HG02973 (cell line): ENCODE results near the gene DTNBP1.
"Not testable (repeated sequence)": the region's sequence is repeated elsewhere in the genome, so short reads cannot be mapped to it uniquely, and the experiment has no call there.

Source experiments
- ATAC-seq: cut with Tn5 transposase; IDR thresholded peaks from one replicate; pipeline ENCODE4 v1.9.1; 2021; ENCODE audit warnings: moderate library complexity; ENCODE audit not compliant: unreplicated experiment

Gene DTNBP1

DNA sequence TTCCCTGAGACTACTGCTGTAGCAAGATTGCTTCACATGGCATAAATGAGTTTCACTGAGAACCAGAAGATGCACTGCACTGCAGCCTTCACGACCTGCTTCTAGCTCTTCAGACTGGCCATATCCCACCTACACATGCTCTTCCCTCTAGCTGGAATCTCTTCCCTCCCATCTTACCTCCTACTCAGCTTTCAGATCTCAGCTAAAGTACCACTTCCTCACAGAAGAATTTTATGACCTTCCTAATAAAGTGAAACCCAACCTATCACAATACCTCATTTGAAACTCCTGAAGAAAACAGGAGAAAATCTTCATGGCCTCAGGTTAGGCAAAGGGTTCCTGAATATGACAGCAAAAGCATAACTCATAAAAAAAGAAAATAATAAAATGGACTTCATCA is 99.9 kb downstream of the DTNBP1 start:
- no peak for ATAC-seq

GRCh38 chr6:15561447-15562199 is 101.2 kb downstream of the DTNBP1 start:
- ATAC-seq = no peak

- ATAC-seq = no peak
Measured at GRCh38 chr6:15560713-15561112, 102.1 kb downstream of the DTNBP1 start.

GRCh38 chr6:15557174-15557573 is 105.7 kb downstream of the DTNBP1 start:
- ATAC-seq = no peak

GRCh38 chr6:15556711-15557110 is 106.1 kb downstream of the DTNBP1 start:
- no peak for ATAC-seq

GRCh38 chr6:15555101-15556038 is 107.5 kb downstream of the DTNBP1 start:
- ATAC-seq = no peak

DNA sequence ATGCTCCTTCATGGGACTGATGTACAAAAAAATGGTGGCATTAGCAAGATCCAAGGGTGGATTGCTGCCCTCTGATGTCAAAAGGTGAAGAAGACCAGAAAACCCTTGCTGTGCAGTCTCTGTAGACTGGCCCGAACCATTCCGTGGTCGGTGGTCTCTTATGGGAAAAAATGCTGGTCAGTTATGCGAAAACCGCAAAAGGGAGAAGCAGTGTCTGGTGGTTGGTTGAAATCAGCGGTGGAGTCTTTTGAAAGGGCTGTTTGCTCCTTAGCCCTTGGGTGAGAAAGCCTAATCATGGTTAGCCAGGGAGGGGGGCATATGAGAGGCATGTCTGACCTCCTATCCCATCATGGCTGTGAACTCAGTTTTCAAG is 108.1 kb downstream of the DTNBP1 start:
- ATAC-seq = no peak

- ATAC-seq = no peak
Measured at GRCh38 chr6:15553736-15554294, 109.0 kb downstream of the DTNBP1 start.

- no peak for ATAC-seq
Measured at GRCh38 chr6:15553031-15553430, 109.8 kb downstream of the DTNBP1 start.

DNA sequence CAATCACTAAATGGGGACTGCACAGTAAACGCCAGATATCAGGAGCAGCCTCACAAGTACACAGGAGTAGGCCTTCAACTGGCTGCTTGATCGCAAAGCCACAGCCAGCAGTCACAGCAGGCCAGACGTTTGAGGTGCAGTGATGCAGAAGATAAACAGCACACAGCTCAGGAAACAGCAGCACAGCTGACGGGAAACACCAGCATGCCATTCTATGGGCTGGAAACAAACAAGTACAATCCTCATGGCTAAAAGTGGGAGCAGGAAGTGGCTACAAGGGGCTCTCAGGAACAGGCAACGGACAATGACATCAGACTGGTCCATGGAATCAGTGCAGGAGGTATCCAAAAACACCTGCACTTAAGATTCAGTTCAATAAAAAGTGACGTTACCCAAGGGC is 111.0 kb downstream of the DTNBP1 start:
- no peak for ATAC-seq

DNA sequence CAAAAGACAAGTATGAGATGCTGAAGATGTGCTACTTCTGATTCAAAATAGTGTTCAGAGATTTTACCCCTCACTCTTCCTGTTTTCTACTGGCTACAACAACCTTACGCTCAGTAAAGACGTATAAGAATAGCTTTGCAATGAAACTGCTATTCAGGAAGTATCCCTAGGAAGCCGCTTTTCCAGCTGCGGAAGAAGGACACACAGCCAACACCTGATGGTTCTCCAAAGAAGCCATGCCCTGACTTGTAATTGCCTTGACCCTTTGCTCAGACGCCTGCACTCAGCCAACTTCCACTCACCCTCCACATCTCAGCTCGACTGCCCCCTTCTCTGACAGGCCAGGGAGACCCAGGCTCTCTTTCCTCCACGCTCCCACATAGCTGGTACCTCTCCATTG is 111.6 kb downstream of the DTNBP1 start:
- no peak for ATAC-seq

DNA sequence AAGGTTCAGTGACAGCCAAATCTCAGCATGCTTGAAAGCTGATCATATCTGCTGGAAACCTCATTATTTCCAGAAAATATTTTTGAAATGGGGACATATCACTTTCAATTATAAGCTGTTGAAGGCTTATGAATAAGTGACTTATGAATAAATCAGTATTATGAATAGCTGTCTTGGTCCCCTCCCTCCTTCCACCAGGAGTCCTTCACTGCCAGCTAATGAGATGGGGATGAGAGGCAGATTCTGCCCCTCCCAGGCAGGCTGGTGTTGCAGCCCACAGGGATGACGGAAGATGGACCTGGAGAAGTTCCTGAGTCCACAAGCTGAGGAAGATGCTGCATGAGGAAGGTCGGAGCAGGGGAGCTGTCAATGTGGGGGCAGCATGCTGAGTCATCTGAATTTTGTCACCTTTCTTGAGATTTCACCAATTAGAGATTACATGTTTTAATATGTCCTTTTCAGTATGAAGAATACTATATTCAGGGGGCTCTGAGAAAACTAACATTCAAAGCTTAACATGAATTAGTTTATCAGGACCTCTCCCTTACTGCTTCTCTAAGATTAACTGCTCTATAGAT is 112.2 kb downstream of the DTNBP1 start:
- ATAC-seq = no peak

- no peak for ATAC-seq
Measured at GRCh38 chr6:15549371-15549770, 113.5 kb downstream of the DTNBP1 start.

GRCh38 chr6:15547400-15547799 is 115.4 kb downstream of the DTNBP1 start:
- no peak for ATAC-seq

DNA sequence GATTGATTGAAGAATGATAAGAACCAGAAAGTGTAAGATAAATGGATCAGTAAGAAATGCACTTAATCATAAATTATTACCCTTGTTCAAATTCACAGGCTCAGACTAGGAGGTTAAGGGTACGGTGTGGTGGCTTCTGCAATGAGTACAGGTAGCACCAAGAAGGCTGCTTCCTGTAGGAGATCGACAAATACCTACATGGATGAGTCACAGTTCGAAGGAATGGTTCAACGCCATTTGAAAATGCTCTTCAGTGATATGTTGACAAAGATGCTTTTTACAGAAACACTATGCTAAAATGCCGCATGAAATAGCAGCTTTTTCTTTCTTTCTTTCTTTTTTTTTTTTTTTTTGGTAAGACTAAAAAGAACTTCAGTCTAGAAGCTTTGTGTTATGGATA is 116.2 kb downstream of the DTNBP1 start:
- ATAC-seq = no peak

- no peak for ATAC-seq
Measured at GRCh38 chr6:15544321-15544900, 118.4 kb downstream of the DTNBP1 start.

DNA sequence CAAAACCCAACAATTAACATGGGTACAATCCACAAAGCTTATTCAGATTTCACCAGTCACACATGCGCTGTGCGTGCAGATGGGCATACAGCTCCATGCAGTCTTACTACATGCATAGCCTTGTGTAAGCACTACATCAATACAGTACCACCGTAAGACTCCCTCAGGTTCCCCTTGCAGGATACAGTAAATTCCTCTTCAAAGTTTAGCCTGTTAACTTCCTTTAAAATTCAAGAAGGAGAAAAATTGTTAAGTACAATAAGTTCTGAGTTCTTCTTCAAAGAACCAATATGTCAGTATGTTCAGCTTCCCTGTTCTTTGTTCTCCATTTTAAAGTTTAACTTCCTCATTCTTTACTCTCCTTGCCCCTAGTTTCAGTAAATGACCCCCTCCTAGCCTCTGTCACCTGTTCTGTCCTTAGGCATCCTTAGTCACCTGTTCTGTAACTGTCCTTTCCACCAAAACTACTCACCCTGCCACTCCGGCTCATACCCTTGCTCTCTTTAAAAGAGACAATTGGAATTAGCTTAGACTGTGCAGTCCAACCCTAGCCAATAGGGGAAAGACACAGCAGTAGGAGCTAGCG is 119.4 kb downstream of the DTNBP1 start:
- not testable (repeated sequence) for ATAC-seq

GRCh38 chr6:15539722-15540270 is 123.0 kb downstream of the DTNBP1 start:
- ATAC-seq = no peak

DNA sequence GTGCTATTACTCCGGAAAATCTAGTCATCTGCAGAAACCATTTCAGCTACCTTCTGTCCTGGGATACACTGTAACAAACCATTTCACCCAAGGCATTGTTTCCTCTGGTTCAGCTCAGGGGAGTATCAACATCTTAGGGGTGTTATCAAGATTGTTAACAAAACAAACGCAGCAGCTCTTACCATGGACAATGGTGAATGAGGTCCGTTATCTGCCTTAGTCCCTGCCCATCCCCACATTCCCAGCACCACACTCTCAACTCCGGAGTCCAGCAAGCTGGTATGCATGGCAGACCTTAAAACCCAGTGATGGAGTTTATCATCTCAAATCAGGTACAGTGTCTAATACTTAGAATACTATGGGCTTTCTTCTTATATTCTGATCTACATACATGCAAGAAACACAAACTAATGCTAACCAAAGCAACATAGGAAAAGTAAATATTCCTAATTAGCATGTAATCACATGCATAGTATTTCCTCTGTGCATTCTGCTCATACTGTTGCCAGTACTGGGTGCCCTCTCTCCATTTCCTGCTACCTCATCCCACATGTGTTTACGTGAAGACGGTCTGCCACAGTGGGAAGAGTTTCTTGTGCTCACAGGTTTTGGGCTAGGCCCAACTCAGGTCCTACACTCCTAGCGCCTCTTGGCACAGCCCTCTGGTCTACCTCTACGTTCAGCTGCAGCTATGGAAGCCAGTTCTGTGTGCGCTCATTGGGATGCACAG is 123.9 kb downstream of the DTNBP1 start:
- ATAC-seq = no peak

DNA sequence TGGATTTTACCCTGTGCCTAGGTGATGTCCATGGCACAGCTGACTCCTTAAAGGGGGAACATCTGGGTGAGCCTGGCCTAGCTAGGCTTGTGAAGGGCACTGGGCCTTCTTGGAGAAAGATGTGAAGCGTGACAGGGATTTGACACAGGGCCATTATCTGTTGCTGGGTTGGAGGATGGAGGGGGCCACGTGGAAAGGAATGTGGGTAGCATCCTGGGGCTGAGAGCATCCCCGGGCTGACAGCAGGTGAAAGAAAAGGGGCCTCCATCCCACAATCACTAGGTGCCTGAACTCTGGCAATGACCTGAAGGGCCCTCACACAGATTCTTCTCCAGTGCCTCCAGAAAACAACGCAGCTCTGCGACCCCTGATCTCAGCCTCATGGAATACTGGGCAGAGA is 124.7 kb downstream of the DTNBP1 start:
- no peak for ATAC-seq
